Hepatocyte (in vitro differentiated cells): ENCODE data around the gene PSMD5. TPM values are rescaled to one million over a fixed set of nuclear protein-coding genes. Genes with fewer than 3 reads are reported as not detected.
A peak's percentile ranks its signal among the peaks of the same experiment; 100 is the strongest.

ENCODE experiments used
- DNase-seq: peaks from one replicate; pipeline ENCODE4 v3.0.0-alpha.2; 2016; ENCODE audit warnings: low spot score
- H2AFZ ChIP-seq: fragments of 200-600 bp; sonication (generic); 2 replicates; pipeline ENCODE4 v1.6.0; 2016; ENCODE audit warnings: antibody characterized with exemption, mild to moderate bottlenecking
- H3K27ac ChIP-seq: fragments of 200-600 bp; sonication (generic); 2 replicates; pipeline ENCODE4 v1.5.1; 2016; ENCODE audit warnings: mild to moderate bottlenecking
- H3K27me3 ChIP-seq: fragments of 200-600 bp; sonication (generic); 2 replicates; pipeline ENCODE4 v1.6.1; 2016
- H3K36me3 ChIP-seq: fragments of 200-600 bp; sonication (generic); replicated peaks from 2 replicates; pipeline ENCODE4 v1.5.1; 2016; ENCODE audit warnings: low read depth; ENCODE audit not compliant: insufficient read depth
- H3K4me1 ChIP-seq: fragments of 200-600 bp; sonication (generic); 2 replicates; pipeline ENCODE4 v1.5.1; 2016; ENCODE audit warnings: mild to moderate bottlenecking, moderate library complexity; ENCODE audit not compliant: insufficient read depth
- H3K4me2 ChIP-seq: fragments of 200-600 bp; sonication (generic); 2 replicates; pipeline ENCODE4 v1.6.0; 2016
- H3K4me3 ChIP-seq: fragments of 200-600 bp; sonication (generic); 2 replicates; pipeline ENCODE4 v1.5.1; 2016; ENCODE audit warnings: mild to moderate bottlenecking
- H3K79me2 ChIP-seq: fragments of 200-600 bp; sonication (generic); 2 replicates; pipeline ENCODE4 v1.6.0; 2017; ENCODE audit warnings: mild to moderate bottlenecking
- H3K9me2 ChIP-seq: fragments of 200-600 bp; sonication (generic); replicated peaks from 2 replicates; pipeline ENCODE4 v1.6.0; 2017; ENCODE audit warnings: mild to moderate bottlenecking; ENCODE audit not compliant: insufficient read depth
- H3K9me3 ChIP-seq: fragments of 200-600 bp; sonication (generic); 2 replicates; pipeline ENCODE4 v1.5.1; 2016; ENCODE audit warnings: low read depth, mild to moderate bottlenecking
- H4K20me1 ChIP-seq: fragments of 200-600 bp; sonication (generic); 2 replicates; pipeline ENCODE4 v1.6.0; 2016; ENCODE audit warnings: mild to moderate bottlenecking; ENCODE audit not compliant: insufficient read depth, poor library complexity, severe bottlenecking
- EZH2 ChIP-seq: fragments of 200-600 bp; sonication (generic); IDR thresholded peaks from 2 replicates; pipeline ENCODE4 v1.6.1; 2016; ENCODE audit warnings: antibody characterized with exemption, mild to moderate bottlenecking, borderline replicate concordance
- EZH2phosphoT487 ChIP-seq: fragments of 200-600 bp; sonication (generic); IDR thresholded peaks from one replicate; pipeline ENCODE4 v1.6.1; 2018; ENCODE audit warnings: antibody characterized with exemption, mild to moderate bottlenecking, low read depth, moderate library complexity; ENCODE audit not compliant: unreplicated experiment, severe bottlenecking
- WGBS: methylation state at CpG from one replicate; pipeline ENCODE4 v1.1.6; 2016; ENCODE audit warnings: low lambda C conversion rate; ENCODE audit errors: missing lambda C conversion rate; 5-methylcytosine and 5-hydroxymethylcytosine counted together
- polyA plus RNA-seq: library from polyadenylated mRNA; unstranded; fragments of >200 nt; fragmentation: Nextera tagmentation; extraction: Ambion mirVana; gene quantifications from 2 replicates; pipeline ENCODE4 v1.2.1, GENCODE V29; 2016
- total RNA-seq: library from RNA; depleted of rRNA; stranded (reverse); fragments of >200 nt; gene quantifications from 2 replicates; pipeline ENCODE4 v1.2.3, GENCODE V29; 2014
- TF ChIP-seq, protein P1 (sequence below): fragments of 200-600 bp; sonication (generic); IDR thresholded peaks from 2 replicates; pipeline ENCODE4 v1.5.1; 2016; ENCODE audit warnings: antibody characterized with exemption, mild to moderate bottlenecking; ENCODE audit not compliant: poor library complexity

The PSMD5 gene
- total and polyA plus RNA-seq, 2 experiments from 2014 or later = 10.4 to 14.7 TPM

DNA sequence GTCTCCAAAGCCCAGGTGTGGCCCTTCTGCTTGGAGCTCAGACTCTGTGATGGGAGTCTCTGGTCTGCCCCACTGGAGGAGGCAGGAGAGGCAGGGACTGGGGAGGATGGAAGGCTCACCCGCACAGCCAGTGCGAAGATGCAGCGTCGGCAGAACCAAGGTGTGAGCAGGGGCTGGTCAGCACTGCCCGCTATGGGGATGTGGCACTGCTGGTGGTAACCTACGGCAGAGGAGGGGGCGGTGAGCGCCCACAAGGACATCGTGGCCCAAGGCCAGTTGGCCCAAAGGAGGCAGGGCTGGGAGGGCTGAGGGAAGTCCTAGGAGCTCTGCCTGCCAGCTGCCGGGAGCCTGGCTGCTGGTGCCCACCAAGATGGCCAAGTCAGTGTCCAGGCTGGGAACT lies 27.0 kb upstream of the PSMD5 start:
- peaks cover 31% of the 10 kb centered on the region for H3K4me1 ChIP-seq
- no peak overlapping the region for H3K4me3 ChIP-seq
- H3K79me2 ChIP-seq = no peaks in the 10 kb centered on the region
- no peaks in the 10 kb centered on the region for H4K20me1 ChIP-seq
- H3K36me3 ChIP-seq = no peaks in the 10 kb centered on the region
- peak overlapping the region; percentile 75 for H3K27ac ChIP-seq
- H3K9me3 ChIP-seq = no peaks in the 10 kb centered on the region
- WGBS = 97% methylated on average over 10 of the region's 10 CpGs
- H2AFZ ChIP-seq = no peak overlapping the region
- H3K27me3 ChIP-seq = no peaks in the 10 kb centered on the region
- no peaks in the 10 kb centered on the region for H3K9me2 ChIP-seq
- H3K4me2 ChIP-seq = peak overlapping the region; percentile 74
- TF ChIP-seq EZH2phosphoT487 (no peak), EZH2 (no peak)
- TF ChIP-seq, protein P1, sequence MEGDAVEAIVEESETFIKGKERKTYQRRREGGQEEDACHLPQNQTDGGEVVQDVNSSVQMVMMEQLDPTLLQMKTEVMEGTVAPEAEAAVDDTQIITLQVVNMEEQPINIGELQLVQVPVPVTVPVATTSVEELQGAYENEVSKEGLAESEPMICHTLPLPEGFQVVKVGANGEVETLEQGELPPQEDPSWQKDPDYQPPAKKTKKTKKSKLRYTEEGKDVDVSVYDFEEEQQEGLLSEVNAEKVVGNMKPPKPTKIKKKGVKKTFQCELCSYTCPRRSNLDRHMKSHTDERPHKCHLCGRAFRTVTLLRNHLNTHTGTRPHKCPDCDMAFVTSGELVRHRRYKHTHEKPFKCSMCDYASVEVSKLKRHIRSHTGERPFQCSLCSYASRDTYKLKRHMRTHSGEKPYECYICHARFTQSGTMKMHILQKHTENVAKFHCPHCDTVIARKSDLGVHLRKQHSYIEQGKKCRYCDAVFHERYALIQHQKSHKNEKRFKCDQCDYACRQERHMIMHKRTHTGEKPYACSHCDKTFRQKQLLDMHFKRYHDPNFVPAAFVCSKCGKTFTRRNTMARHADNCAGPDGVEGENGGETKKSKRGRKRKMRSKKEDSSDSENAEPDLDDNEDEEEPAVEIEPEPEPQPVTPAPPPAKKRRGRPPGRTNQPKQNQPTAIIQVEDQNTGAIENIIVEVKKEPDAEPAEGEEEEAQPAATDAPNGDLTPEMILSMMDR = no peak
- DNase-seq = no peak

DNA sequence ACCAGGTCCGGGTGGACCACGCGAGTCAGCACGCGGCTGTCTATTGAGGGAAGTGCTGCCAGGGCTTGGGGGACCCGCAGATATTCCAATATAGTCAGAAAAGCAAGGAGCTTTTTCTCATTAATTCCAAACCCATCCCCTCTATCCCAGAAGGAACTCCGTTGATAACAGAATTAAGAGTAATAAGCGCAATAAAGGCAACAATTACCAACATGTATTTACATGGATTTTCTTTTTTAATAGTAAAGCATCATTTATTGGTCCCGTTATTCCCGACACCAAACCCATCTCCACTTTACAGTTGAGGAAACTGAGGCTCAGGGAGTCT lies 26.6 kb upstream of the PSMD5 start:
- no peak for DNase-seq
- Histone ChIP-seq H3K36me3 (no peaks in the 10 kb centered on the region), H4K20me1 (no peaks in the 10 kb centered on the region), H3K9me2 (no peaks in the 10 kb centered on the region), H3K27me3 (no peaks in the 10 kb centered on the region), H3K9me3 (no peaks in the 10 kb centered on the region), H3K4me2 (peak overlapping the region; percentile 74), H3K4me3 (no peak overlapping the region), H3K4me1 (peaks cover 27% of the 10 kb centered on the region), H2AFZ (peak overlapping the region; percentile 50), H3K27ac (peak overlapping the region; percentile 75), H3K79me2 (no peaks in the 10 kb centered on the region)
- 44% methylated on average over 10 of the region's 10 CpGs for WGBS
- no peak for TF ChIP-seq EZH2phosphoT487
- TF ChIP-seq, protein P1 = no peak
- TF ChIP-seq EZH2 = no peak

DNA sequence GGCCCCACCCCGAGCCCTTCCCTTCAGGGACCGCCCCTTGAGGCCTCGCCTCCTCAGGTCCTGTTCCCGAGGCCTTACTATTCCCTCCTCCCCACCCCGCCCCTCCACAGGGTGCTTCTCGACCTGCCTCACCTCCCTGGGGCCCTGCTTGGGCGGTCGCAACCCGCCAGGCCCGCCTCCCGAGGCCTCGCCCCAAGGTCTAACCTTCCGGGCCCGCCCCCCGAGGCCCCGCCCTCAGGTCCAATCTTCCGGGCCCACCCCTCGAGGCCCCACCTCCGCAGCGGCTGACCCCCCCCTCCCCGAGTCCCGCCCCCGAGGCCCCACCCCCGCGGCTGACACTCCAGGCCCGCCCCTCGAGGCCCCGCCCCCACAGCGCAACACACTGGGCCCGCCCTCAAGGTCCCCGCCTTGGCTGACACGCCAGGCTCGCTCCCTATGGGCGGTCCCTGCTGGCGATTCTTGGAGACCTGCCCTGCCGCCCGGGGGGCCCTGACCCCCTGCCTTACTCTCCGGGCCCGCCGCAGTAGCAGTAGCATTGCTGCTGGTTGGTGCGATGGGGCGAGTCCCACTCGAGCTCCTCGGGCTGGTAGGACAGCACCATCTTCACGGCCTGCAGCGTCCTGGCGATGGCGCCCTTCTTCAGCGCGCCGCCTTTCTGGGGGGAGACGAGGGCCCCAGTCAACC lies 26.1 kb upstream of the PSMD5 start:
- DNase-seq = peak; percentile 97
- WGBS = 7% methylated on average over 30 of the region's 52 CpGs
- no peaks in the 10 kb centered on the region for H3K36me3 ChIP-seq
- H3K79me2 ChIP-seq = no peaks in the 10 kb centered on the region
- H3K4me1 ChIP-seq = peaks cover 22% of the 10 kb centered on the region
- peak overlapping the region; percentile 50 for H2AFZ ChIP-seq
- peak overlapping the region; percentile 75 for H3K27ac ChIP-seq
- TF ChIP-seq EZH2phosphoT487 (no peak), EZH2 (no peak)
- TF ChIP-seq, protein P1 = peak; percentile 57
- H3K27me3 ChIP-seq = no peaks in the 10 kb centered on the region
- H3K9me2 ChIP-seq = no peaks in the 10 kb centered on the region
- H3K9me3 ChIP-seq = no peaks in the 10 kb centered on the region
- no peak overlapping the region for H3K4me3 ChIP-seq
- peak overlapping the region; percentile 74 for H3K4me2 ChIP-seq
- no peaks in the 10 kb centered on the region for H4K20me1 ChIP-seq

DNA sequence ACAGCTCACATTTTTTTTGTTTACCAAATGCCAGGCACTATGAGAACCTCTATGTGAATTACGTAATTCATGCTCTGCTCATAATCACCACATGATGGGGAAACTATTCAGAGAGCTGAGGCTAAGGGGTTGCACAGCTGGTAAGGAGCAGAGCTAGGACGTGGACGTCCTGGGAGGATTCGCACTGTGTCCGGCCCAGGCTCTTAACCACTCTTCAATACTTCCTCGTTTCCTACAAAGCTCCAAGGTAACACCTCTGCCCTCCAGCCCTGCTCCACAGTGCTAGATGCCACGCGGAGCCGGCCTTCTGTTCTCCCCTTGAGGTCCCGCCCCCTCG lies 25.6 kb upstream of the PSMD5 start:
- H3K4me1 ChIP-seq = peaks cover 19% of the 10 kb centered on the region

More for the DNA sequence above, 25.6 kb upstream of the PSMD5 start:
- Histone ChIP-seq H3K27ac (peak overlapping the region; percentile 68), H3K9me2 (no peaks in the 10 kb centered on the region), H3K36me3 (no peaks in the 10 kb centered on the region), H4K20me1 (no peaks in the 10 kb centered on the region), H3K27me3 (no peaks in the 10 kb centered on the region), H3K79me2 (no peaks in the 10 kb centered on the region), H3K9me3 (no peaks in the 10 kb centered on the region), H3K4me2 (peak overlapping the region; percentile 55), H3K4me3 (no peak overlapping the region), H2AFZ (peak overlapping the region; percentile 37)
- WGBS = 40% methylated on average over 7 of the region's 11 CpGs
- DNase-seq = no peak
- TF ChIP-seq EZH2phosphoT487 (no peak), EZH2 (no peak)
- TF ChIP-seq, protein P1 = no peak
